ENCODE measurements around the gene PEX14. TPM values are rescaled to one million over a fixed set of nuclear protein-coding genes. Genes with fewer than 3 reads are reported as not detected.
"Not testable (repeated sequence)": the region's sequence is repeated elsewhere in the genome, so short reads cannot be mapped to it uniquely, and the experiment has no call there.

Gene PEX14
- total RNA-seq, 5 donors from 2014 or later (not counting 1 experiment from before 2014, with no cell fraction given) = 22.3 to 24.5 (median 22.7) TPM

- ATAC-seq (replicated peaks in 1 of 4) = no peak
These were observed 29.5 kb downstream of the PEX14 start for GRCh38 chr1:10504249-10504648.

DNA sequence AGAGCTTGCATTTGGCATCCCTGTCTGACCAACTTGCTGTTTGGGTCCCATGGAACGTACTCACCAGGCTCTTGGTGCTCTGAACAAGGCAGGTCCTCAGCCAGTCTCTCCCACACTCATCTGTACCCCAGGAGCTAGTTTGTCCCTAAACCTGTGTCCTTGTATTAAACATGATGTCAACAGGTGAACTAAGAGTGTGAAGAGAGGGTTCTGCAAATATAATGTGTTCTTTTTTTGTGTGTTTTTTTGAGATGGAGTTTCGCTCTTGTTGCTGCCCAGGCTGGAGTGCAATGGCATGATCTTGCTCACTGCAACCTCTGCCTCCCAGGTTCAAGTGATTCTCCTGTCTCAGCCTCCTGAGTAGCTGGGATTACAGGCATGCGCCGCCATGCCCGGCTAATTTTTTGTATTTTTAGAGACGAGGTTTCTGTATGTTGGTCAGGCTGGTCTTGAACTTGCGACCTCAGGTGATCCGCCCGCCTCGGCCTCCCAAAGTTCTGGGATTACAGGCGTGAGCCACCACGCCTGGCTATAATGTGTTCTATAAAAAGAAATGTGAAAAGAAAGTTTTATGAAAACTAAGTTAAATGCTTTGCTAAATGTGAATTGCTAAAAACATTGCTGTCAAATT, 31.4 kb downstream of the PEX14 start:
- H3K27me3 ChIP-seq (replicated peaks in 1 of 2; ENCODE audit: control insufficient read depth in 2 of 2, extremely low read depth in 1 of 2, insufficient read depth in 2 of 2, low read length in 1 of 2); H3K4me3 Mint-ChIP-seq; H3K27ac ChIP-seq (ENCODE audit: low read length); H3K4me3 ChIP-seq (ENCODE audit: control insufficient read depth in 1 of 2, extremely low read depth in 1 of 2, low read length in 1 of 2); H3K36me3 Mint-ChIP-seq; H3K36me3 ChIP-seq (ENCODE audit: control insufficient read depth in 2 of 2, extremely low read depth in 1 of 2, insufficient read depth in 1 of 2, low read length in 1 of 2); H3K9me3 Mint-ChIP-seq; DNase-seq; H3K9me3 ChIP-seq; ATAC-seq (replicated peaks in 1 of 4); H3K27me3 Mint-ChIP-seq: not testable (repeated sequence)
- peaks cover 13 to 32% of the 10 kb centered on the region in 2 experiments for H3K4me1 ChIP-seq (ENCODE audit: control insufficient read depth in 1 of 2, extremely low read depth in 1 of 2, insufficient read depth in 2 of 2, low read length in 2 of 2)
- CTCF ChIA-PET = interaction anchor here (0.5 to 1.3 kb wide), 3 partner anchors 76 to 1401 kb away, joined by 3 to 4 read pairs (median 3); no protein-coding TSS in a partner anchor
- H3K4me1 Mint-ChIP-seq = peaks cover 32 to 53% (median 41%) of the 10 kb centered on the region in 3 donors
- H3K27ac Mint-ChIP-seq = peak overlapping the region; percentile 53 to 59
- 60% methylated on average over 2 of the region's 12 CpGs for WGBS (ENCODE audit: insufficient coverage)
- POLR2A ChIA-PET = interaction anchor here in 1 of 2 donors (0.7 kb wide), 1 partner anchor 20 kb away, joined by 6 read pairs; no protein-coding TSS in a partner anchor

More at GRCh38 chr1:10504249-10504648, 29.5 kb downstream of the PEX14 start:
- Histone ChIP-seq H3K36me3 (ENCODE audit: control insufficient read depth in 2 of 2, extremely low read depth in 1 of 2, insufficient read depth in 1 of 2, low read length in 1 of 2) (peaks cover 0 to 2% of the 10 kb centered on the region in 2 donors), H3K9me3 (no peaks in the 10 kb centered on the region), H3K27me3 (replicated peaks in 1 of 2; ENCODE audit: control insufficient read depth in 2 of 2, extremely low read depth in 1 of 2, insufficient read depth in 2 of 2, low read length in 1 of 2) (no peaks in the 10 kb centered on the region), H3K4me1 (ENCODE audit: control insufficient read depth in 1 of 2, extremely low read depth in 1 of 2, insufficient read depth in 2 of 2, low read length in 2 of 2) (peaks cover 0 to 20% of the 10 kb centered on the region in 2 experiments), H3K4me3 (ENCODE audit: control insufficient read depth in 1 of 2, extremely low read depth in 1 of 2, low read length in 1 of 2) (no peak overlapping the region), H3K27ac (ENCODE audit: low read length) (no peak overlapping the region)
- ChIA-PET POLR2A (no interaction called here), CTCF (no interaction called here)
- no peak overlapping the region for H3K27ac Mint-ChIP-seq
- WGBS (ENCODE audit: insufficient coverage) = 81% methylated on average over 3 of the region's 5 CpGs
- H3K4me3 Mint-ChIP-seq = no peak overlapping the region
- no peaks in the 10 kb centered on the region for H3K27me3 Mint-ChIP-seq
- no peaks in the 10 kb centered on the region for H3K9me3 Mint-ChIP-seq
- peaks cover 23 to 38% (median 25%) of the 10 kb centered on the region in 3 donors for H3K4me1 Mint-ChIP-seq
- DNase-seq = no peak
- H3K36me3 Mint-ChIP-seq = peaks cover 4% of the 10 kb centered on the region

DNA sequence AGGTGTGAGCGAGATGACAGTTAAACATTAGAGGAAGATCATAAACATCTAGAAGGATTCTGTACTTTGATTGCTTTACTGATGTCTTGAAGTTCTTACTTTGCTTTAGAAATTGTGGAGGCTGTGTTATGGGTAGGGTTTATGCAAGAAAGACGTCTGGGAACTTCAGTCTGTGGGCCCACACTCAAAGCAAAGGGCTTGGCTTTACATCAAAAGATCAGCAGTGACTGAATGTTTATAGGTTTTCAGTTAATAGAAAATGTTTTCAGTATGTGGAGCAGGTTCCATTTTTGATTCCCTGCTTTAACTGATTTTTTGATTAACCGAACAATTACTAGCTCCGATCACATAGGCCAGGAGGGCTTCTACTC, 31.9 kb downstream of the PEX14 start:
- H3K4me1 Mint-ChIP-seq = peaks cover 37 to 58% (median 46%) of the 10 kb centered on the region in 3 donors

DNA sequence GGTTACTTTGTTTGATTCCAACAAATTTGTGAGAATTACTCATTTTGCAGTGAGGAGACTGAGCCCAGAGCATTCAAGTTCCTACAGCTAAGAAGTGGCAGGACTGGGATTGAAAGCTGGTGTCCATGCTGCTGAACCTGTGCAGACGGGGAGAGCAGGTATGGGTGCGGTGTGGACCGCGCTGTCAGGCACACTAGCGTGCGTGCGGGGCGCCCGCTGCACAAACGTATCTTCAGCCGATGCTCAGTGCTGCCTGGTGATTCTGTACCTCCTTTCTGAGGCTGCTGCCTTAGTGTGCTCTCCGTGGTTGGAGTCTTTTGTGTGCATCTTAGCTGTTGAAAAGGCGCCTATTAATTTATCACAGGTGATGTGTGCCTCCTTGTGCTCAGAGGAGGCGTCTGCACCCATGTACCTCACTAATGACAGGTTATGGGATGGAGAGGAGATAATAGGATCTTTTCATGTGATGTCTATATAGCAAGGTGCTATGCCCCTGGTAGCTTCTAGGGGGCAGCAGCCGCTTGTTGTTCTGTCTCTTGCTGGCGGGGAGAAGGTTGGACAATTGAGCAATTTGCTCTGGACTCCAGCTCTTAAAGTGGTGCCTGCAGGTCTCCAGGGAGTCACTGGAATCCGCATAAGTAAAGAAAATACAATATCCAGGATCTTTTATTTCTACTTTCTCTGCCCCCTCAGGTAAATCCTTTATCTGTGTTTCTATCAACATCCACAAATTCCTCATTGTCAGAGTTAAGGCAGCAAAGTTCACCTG, 32.5 kb downstream of the PEX14 start:
- WGBS (ENCODE audit: insufficient coverage) = 82% methylated on average over 13 of the region's 17 CpGs
- no peaks in the 10 kb centered on the region for H3K27me3 ChIP-seq (replicated peaks in 1 of 2; ENCODE audit: control insufficient read depth in 2 of 2, extremely low read depth in 1 of 2, insufficient read depth in 2 of 2, low read length in 1 of 2)
- H3K4me1 Mint-ChIP-seq = peaks cover 43 to 58% (median 46%) of the 10 kb centered on the region in 3 donors

More for the DNA sequence above, 31.9 kb downstream of the PEX14 start:
- no peak overlapping the region for H3K27ac ChIP-seq (ENCODE audit: low read length)
- Mint-ChIP-seq H3K27ac (peak overlapping the region in 1 of 2 donors; percentile 53), H3K27me3 (no peaks in the 10 kb centered on the region), H3K36me3 (peaks cover 4% of the 10 kb centered on the region), H3K4me3 (no peak overlapping the region), H3K9me3 (no peaks in the 10 kb centered on the region)
- H3K4me3 ChIP-seq (ENCODE audit: control insufficient read depth in 1 of 2, extremely low read depth in 1 of 2, low read length in 1 of 2) = no peak overlapping the region
- no peaks in the 10 kb centered on the region for H3K27me3 ChIP-seq (replicated peaks in 1 of 2; ENCODE audit: control insufficient read depth in 2 of 2, extremely low read depth in 1 of 2, insufficient read depth in 2 of 2, low read length in 1 of 2)
- no peak for ATAC-seq (replicated peaks in 1 of 4)
- ChIA-PET POLR2A (interaction anchor here in 1 of 2 donors (0.6 kb wide), 1 partner anchor 344 kb away, joined by 4 read pairs; no protein-coding TSS in a partner anchor), CTCF (interaction anchor here (0.5 to 7.2 kb wide), 5 partner anchors 10 to 530 kb away, joined by 3 to 68 read pairs (median 3); no protein-coding TSS in a partner anchor)
- 94% methylated on average over 2 of the region's 4 CpGs for WGBS (ENCODE audit: insufficient coverage)
- peaks cover 18 to 37% of the 10 kb centered on the region in 2 experiments for H3K4me1 ChIP-seq (ENCODE audit: control insufficient read depth in 1 of 2, extremely low read depth in 1 of 2, insufficient read depth in 2 of 2, low read length in 2 of 2)
- H3K36me3 ChIP-seq (ENCODE audit: control insufficient read depth in 2 of 2, extremely low read depth in 1 of 2, insufficient read depth in 1 of 2, low read length in 1 of 2) = peaks cover 0 to 2% of the 10 kb centered on the region in 2 donors
- DNase-seq = no peak
- no peaks in the 10 kb centered on the region for H3K9me3 ChIP-seq

GRCh38 chr1:10508511-10508951, 33.8 kb downstream of the PEX14 start:
- H3K27me3 ChIP-seq (replicated peaks in 1 of 2; ENCODE audit: control insufficient read depth in 2 of 2, extremely low read depth in 1 of 2, insufficient read depth in 2 of 2, low read length in 1 of 2) = no peaks in the 10 kb centered on the region
- 100% methylated on average over 3 of the region's 3 CpGs for WGBS (ENCODE audit: insufficient coverage)
- H3K36me3 ChIP-seq (ENCODE audit: control insufficient read depth in 2 of 2, extremely low read depth in 1 of 2, insufficient read depth in 1 of 2, low read length in 1 of 2) = peaks cover 0 to 2% of the 10 kb centered on the region in 2 donors
- Mint-ChIP-seq H3K27me3 (no peaks in the 10 kb centered on the region), H3K27ac (peak overlapping the region; percentile 44 to 71), H3K4me3 (no peak overlapping the region), H3K9me3 (no peaks in the 10 kb centered on the region), H3K36me3 (no peaks in the 10 kb centered on the region), H3K4me1 (peaks cover 55 to 67% (median 55%) of the 10 kb centered on the region in 3 donors)
- H3K4me1 ChIP-seq (ENCODE audit: control insufficient read depth in 1 of 2, extremely low read depth in 1 of 2, insufficient read depth in 2 of 2, low read length in 2 of 2) = peaks cover 26 to 56% of the 10 kb centered on the region in 2 experiments
- ATAC-seq (replicated peaks in 1 of 4) = no peak
- ChIA-PET CTCF (interaction anchor here (0.6 to 7.2 kb wide), 9 partner anchors 8 to 1938 kb away, joined by 3 to 68 read pairs (median 3); no protein-coding TSS in a partner anchor), POLR2A (no interaction called here)
- no peak for DNase-seq
- H3K27ac ChIP-seq (ENCODE audit: low read length) = no peak overlapping the region
- H3K9me3 ChIP-seq = no peaks in the 10 kb centered on the region
- no peak overlapping the region for H3K4me3 ChIP-seq (ENCODE audit: control insufficient read depth in 1 of 2, extremely low read depth in 1 of 2, low read length in 1 of 2)

More for the DNA sequence above, 32.5 kb downstream of the PEX14 start:
- Histone ChIP-seq H3K4me1 (ENCODE audit: control insufficient read depth in 1 of 2, extremely low read depth in 1 of 2, insufficient read depth in 2 of 2, low read length in 2 of 2) (peaks cover 23 to 43% of the 10 kb centered on the region in 2 experiments), H3K9me3 (no peaks in the 10 kb centered on the region), H3K4me3 (ENCODE audit: control insufficient read depth in 1 of 2, extremely low read depth in 1 of 2, low read length in 1 of 2) (no peak overlapping the region), H3K27ac (ENCODE audit: low read length) (no peak overlapping the region), H3K36me3 (ENCODE audit: control insufficient read depth in 2 of 2, extremely low read depth in 1 of 2, insufficient read depth in 1 of 2, low read length in 1 of 2) (peaks cover 0 to 1% of the 10 kb centered on the region in 2 donors)
- Mint-ChIP-seq H3K27ac (peak overlapping the region; percentile 78 to 79), H3K36me3 (peaks cover under 1% of the 10 kb centered on the region), H3K9me3 (no peaks in the 10 kb centered on the region), H3K27me3 (no peaks in the 10 kb centered on the region), H3K4me3 (no peak overlapping the region)
- ChIA-PET CTCF (interaction anchor here (0.6 to 7.2 kb wide), 10 partner anchors 11 to 434 kb away, joined by 3 to 68 read pairs (median 3); no protein-coding TSS in a partner anchor), POLR2A (interaction anchor here (0.6 to 0.7 kb wide), 4 partner anchors 56 to 424 kb away, joined by 3 to 4 read pairs (median 3); no protein-coding TSS in a partner anchor)
- ATAC-seq (replicated peaks in 1 of 4) (peak; percentile 29 to 62 (median 35)), DNase-seq (peak in 34 of 35 experiments; percentile 16 to 69 (median 44))

Measured in T-cell (primary cell).